HG03103 (cell line): ENCODE data around the gene SIK2.
"Not testable (repeated sequence)": the region's sequence is repeated elsewhere in the genome, so short reads cannot be mapped to it uniquely, and the experiment has no call there.

Experiments used
- ATAC-seq: cut with Tn5 transposase; IDR thresholded peaks from one replicate; pipeline ENCODE4 v1.9.1; 2021; ENCODE audit warnings: low read depth; ENCODE audit not compliant: unreplicated experiment

The SIK2 gene

DNA sequence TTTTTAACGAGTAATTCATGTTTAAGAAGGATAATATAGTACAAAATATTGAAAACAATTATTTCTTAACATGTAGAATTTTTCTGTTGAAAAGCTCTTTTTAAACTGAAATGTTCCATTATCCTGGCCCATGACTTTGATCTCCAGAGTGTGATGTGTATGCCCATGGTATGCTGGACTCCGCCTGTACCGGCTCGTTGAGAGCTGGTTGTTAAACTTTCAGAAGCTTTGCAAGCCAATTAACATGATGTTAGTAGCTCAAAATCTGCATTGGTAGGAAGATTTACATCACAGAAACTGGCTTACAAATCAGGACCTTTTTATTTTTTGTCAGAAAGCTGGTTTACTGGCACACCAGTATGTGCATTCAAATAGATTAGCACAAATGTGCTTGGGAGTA, 15.0 kb downstream of the SIK2 start:
- ATAC-seq = no peak

- ATAC-seq = no peak
Observed at GRCh38 chr11:111620518-111620917, 18.3 kb downstream of the SIK2 start.

DNA sequence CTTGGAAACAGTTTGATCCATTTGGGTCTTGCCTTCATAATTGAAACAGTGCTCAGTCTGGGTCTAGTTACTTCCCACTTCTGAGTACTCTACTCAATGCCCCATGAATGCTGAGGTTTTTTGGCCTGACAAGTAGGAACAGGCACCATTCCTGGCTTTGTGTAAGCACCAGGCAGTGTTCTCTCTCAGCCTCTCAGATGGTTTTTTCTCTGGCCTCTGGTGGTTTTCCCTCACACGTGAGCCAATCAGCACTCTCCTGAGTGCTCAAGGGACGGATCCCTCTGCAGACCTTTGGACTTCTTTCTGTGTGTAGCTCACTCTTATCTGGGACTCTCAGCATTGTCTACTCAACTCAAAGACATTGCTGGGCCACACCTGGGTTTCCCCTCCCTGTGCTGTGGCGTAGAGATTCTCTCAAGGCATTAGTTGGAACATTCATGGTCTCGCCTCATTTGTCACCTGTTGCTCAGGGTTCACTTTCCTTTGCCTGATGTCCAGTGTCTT, 21.3 kb downstream of the SIK2 start:
- no peak for ATAC-seq

DNA sequence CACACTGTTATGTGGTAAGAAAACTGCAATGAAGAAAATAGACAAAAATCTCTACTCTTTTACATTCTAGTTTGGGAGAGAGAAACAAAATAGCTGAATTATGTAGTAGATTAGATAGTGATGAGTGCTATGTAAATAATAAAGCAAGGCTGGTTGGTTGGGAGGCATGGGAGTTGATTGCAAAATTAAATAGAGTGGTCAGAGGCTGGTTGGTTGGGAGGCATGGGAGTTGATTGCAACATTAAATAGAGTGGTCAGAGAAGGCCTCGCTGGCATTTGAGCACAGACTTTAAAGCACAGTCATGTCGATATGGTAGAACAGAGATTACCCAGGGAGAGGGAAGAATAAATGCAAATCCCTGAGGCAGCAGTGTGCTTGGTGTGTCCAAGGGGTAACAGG, 22.4 kb downstream of the SIK2 start:
- ATAC-seq = no peak

DNA sequence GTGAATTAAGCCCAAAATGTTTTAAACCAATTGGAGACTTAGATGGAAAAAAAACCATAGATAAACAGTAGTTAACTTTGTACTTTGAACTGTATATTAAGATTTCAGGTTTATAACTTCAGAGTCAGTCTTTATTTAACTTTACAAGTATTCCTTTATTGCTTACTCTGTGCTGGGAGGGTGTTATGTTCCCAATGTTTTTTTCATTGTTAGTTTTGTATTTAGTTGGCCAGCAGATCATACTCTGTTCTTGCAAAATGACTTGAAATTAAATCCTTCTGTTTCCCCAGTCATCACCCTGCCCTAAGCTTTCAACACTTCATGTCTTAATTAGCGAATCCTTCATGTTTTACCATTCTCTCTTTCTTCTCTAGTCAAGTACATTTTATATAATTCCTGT, 25.3 kb downstream of the SIK2 start:
- ATAC-seq = no peak

DNA sequence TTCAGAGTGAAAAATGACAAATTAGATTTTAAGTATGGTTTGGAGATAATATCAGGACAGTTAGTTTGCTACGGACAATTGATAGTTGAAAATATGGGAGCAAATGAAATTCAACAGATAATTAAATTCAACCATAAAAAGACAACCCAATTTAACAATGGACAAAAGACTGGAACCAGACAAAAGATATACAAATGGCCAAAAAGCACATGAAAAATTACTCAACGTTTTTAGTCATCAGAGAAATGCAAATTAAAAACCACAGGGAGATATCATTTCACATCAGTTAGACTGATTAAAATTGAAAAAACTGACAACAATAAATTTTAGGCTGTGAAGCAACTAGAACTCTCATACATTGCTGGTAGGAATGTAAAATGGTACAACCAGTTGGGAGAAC, 27.2 kb downstream of the SIK2 start:
- no peak for ATAC-seq

DNA sequence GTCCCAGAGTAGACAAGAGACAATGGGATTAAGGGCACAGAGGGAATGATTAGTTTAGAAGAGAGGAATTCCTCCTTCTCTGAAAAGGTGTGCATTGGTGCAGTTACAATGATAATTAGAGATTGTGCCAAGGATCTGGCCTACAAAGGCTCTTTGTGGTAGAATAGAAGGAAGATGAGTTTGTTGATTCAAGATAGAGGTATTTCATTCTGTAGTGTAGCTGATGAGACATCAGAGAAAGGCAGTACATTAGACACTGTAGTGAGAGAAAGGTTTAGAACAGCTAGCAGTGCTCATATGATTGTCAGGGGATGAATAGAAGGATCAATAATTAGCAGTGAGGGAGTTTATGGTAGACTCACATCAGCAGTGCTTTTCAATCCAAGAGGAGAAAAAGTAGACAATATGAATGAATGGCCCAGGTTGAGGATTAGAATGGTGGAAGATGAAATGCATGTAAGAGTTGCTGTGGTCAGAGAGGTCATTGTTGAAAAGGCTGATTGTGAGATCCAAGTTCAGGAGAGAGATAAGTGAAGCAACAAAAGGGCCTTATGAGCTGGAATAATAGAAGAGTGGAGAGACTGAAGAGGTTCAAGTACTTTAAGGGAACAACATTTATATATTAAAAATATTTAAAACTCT, 28.9 kb downstream of the SIK2 start:
- ATAC-seq = no peak

DNA sequence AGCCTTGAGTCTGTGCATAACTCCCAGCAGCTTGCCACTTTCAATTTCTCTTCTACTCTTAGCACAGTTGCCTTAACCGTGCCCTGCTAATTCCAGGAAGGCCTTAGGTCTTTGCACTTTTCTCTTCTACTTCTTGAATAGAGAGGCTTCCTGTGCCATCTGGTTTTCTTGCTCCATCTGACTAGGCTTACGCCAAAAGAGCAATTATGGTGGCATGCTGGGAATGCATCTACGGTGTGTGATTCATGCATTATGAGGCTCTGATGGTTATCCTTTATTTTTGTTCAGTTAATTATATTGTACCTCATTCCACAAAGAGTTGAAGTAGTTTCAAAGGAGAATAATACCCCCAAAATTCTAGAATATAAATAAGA, 29.4 kb downstream of the SIK2 start:
- no peak for ATAC-seq

- ATAC-seq = no peak
Observed at GRCh38 chr11:111632516-111633220, 30.4 kb downstream of the SIK2 start.

GRCh38 chr11:111633248-111633647, 31.0 kb downstream of the SIK2 start:
- ATAC-seq = no peak

DNA sequence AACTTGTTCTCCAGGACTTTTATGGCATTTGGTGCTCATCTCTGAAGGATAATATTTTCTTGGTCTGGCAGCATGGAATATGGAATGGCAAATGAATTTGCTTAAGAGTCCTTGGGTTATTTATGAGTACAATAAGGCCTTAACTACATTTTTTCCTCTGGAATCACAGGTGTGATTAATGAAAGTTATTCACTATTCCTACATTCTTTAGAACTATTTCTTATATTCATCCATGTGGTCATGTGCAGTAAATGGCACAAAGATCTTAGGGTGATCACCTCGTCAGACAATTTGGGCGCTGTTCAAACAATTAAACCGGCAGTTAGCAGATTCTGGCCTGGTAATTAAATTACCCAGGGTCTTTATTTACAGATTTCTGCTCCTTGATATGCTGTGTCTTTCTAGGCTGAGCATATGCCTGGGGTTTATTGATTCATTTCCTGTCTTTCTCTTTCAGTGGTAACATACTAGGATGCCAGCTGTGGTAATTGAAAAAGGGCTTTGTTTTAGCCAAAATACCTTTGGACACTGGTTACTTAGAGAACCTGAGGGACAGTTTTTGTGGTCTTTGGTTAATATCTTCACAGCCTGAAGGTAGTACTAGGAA, 31.6 kb downstream of the SIK2 start:
- ATAC-seq = no peak

DNA sequence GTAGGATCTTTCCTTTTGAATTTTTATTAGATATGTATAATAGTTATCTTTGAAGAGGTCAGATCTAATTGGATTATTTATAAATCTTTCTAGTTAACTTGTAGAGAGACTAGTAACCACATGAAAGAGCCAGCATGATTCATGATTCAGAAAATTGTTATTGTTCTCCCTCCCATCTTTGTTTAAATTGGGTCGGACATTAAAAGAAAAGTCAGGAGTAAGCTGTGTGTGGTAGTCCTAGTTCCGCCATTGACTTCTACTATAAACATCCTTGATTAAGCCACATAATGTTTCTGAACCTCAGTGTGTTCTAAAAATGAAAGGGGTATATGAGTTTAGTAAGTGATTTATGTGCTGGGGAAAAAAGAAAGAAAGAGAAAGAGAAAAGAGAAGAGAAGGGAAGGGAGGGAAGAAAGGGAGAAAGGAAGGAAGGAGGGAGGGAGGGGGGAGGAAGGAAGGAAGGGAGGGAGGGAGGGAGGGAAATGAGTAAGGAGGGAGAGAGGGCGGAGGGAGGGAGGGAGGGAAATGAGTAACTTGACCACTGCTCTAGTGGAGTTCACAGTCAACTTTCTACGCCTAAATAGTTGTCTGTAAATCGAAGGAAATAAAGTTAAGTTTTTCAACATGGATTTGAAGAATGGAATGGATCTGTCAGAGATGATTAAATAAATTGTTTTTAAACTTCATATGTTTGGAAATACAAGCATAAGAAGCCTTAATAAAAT, 32.9 kb downstream of the SIK2 start:
- no peak for ATAC-seq

- no peak for ATAC-seq
Observed at GRCh38 chr11:111635706-111636045, 33.4 kb downstream of the SIK2 start.

DNA sequence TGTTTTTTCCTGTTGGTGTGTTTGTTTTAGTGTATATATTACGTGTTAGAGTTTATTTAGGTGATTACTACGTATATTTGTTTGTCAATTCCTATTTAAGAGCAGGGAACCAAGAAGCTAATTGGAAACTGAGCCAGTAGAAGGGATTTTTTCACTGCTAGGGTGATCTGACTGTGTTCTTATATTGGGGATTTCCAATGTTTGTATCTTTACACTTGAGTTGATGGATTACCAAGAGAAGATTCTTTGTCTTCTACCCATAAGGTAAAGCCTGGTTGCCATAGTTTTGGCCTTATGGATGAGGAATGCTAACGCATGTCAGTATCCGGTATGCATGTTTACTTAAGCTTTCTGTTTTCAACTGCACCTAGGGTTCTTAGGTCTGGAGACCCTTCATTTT, 35.6 kb downstream of the SIK2 start:
- no peak for ATAC-seq

GRCh38 chr11:111639226-111639925, 37.1 kb downstream of the SIK2 start:
- no peak for ATAC-seq

DNA sequence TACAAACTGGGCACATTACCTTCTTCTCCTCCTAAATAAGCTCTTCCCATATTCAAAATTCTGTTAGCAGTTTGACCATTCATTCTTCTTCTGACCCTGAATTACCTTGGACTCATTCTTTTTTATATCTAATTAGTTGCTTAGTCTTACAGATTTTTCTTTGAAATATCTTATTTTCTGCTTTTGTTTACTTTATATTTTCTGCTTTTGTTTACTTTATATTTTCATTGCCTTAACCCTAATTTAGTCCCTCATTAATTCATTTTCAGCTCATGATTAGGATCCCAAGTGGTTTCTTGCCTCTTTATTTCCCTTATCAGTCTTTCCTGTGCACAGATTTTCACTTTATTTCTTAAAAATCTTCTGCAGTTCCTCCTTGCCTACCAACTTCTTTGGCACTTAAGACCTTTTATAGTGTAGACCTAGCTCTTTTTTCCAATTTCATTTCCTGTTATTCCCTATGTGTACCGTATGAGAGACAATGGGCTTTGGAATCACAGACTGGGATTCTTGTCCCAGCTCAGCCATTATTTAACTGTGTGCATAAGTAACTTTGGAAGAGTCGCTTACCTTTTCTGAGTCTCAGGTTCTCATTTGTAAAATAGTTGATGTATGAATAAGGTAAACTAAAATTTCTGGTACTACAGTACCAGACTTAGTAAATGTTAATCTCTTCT, 39.2 kb downstream of the SIK2 start:
- ATAC-seq = no peak

DNA sequence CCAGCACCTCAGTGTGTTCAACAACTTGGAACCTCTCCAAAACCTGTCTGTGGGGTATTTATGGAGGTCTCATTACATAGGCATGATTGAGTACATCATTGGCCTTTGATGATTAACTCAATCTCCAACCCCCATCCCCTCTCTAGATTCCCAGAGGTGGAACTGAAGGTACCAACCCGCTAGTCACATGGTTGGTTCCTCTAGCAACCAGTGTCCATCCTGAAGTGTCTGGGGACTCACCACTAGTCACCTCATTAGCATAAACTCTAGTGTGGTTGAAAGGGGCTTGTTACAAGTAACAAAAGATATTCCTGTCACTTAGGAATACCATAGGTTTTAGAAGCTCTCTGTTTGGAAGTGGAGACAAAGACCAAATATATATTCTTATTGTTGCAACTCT, 40.3 kb downstream of the SIK2 start:
- no peak for ATAC-seq

DNA sequence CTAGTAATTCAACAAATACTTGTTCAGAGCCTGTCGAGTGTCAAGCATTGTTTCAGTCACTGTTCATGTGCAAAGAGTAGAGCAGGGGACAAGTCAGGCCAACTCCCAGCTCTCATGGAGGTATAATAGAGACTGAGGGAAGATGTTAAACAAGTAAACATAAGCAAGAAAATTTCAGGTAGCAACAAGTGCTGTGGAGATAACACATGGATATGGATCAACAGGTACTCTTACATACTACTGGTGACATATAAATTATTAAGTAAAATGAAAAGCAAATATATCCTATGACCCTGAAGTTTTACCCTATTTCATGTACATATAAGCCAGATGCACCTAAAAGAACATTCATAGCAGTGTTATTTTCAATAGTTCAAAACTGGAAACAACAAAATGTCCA, 42.7 kb downstream of the SIK2 start:
- no peak for ATAC-seq

DNA sequence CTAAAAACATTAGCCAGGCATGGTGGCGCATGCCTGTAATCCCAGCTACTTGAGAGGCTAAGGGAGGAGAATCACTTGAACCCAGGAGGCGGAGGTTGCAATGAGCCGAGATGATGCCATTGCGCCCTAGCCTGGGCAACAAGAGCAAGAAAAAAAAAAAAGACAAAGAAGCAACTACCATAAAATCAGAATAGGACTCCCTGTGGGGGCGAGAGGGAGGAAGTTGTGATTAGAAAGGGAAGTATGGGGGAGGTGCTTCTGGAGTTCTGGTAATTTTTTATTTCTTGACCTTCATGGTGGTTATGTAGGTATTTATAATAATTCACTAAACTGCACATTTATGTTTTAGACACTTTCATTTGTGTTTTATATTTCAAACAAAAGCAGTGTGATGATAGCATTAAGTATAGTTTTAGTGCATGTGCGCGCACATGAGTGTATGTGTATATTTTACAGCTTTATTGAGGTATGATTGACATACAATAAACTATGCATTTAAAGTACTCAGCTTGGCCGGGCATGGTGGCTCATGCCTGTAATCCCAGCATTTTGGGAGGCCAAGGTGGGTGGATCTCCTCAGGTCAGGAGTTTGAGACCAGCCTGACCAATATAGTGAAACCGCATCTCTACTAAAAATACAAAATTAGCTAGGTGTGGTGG, 43.5 kb downstream of the SIK2 start:
- no peak for ATAC-seq

- not testable (repeated sequence) for ATAC-seq
Observed at GRCh38 chr11:111651336-111651735, 49.1 kb downstream of the SIK2 start.
